ENCODE data around the gene CLCA2. TPM values are rescaled to one million over a fixed set of nuclear protein-coding genes. Genes with fewer than 3 reads are reported as not detected.

CLCA2 gene
- total RNA-seq, 1 experiment from 2014 or later = not detected

DNA sequence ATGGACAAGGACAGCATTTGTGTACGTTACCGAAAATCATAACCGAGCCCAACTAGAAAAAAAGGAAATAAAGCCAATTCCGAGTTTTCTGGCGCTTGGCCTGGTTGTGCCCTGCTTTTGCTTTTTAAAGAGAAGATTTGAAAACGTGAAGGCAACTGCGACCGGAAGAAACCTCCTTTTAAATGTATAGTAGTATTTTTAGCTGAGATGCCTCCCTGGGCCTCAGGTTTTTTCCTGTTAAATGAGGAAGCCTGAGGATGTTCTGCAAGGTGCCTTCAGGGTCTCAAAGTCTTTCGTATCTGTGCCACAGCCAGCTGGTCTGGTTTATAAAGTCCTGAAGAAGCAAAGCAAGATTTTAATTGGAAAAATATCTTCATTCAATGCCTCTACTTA lies 27.5 kb upstream of the CLCA2 start:
- H2BK120ac ChIP-seq (ENCODE audit: low read depth, low read length, poor library complexity, severe bottlenecking) = no peak overlapping the region
- no peaks in the 10 kb centered on the region for H4K20me1 ChIP-seq (ENCODE audit: control insufficient read depth, insufficient read depth, insufficient read length)
- no peak overlapping the region for H3K4ac ChIP-seq (ENCODE audit: low read depth, low read length)
- no peak overlapping the region for H3K14ac ChIP-seq (ENCODE audit: insufficient read depth, low read length)
- no peaks in the 10 kb centered on the region; a peak in 1 of 5 replicates for H3K9me3 Mint-ChIP-seq
- no peaks in the 10 kb centered on the region for H3K27me3 ChIP-seq (ENCODE audit: insufficient read depth, low read length)
- no peak overlapping the region for H4K91ac ChIP-seq (ENCODE audit: insufficient read length, low read depth, low read length)
- DNase-seq = no peak
- no peak overlapping the region for H2AK5ac ChIP-seq (ENCODE audit: insufficient read length, low read length)
- H3K4me3 Mint-ChIP-seq = peak overlapping the region; percentile 93
- no peaks in the 10 kb centered on the region for H3K79me1 ChIP-seq (ENCODE audit: insufficient read depth, low read depth, low read length, poor library complexity, severe bottlenecking)
- no peak overlapping the region for H2BK20ac ChIP-seq (ENCODE audit: low read depth, low read length, poor library complexity, severe bottlenecking)
- H3K79me2 ChIP-seq (ENCODE audit: insufficient read depth, low read length) = no peaks in the 10 kb centered on the region
- no peaks in the 10 kb centered on the region for H3K9me3 ChIP-seq (ENCODE audit: control insufficient read depth, low read depth, low read length)
- peak overlapping the region; percentile 75 for H2AFZ ChIP-seq (ENCODE audit: low read length)
- H3T11ph ChIP-seq (ENCODE audit: low read length) = no peak overlapping the region
- no peak overlapping the region for H3K56ac ChIP-seq (ENCODE audit: insufficient read length, low read depth, low read length)
- peak overlapping the region; percentile 83 to 98 (median 98); a peak in 2 of 7 replicates for H3K27ac Mint-ChIP-seq
- no peak overlapping the region for H2BK5ac ChIP-seq (ENCODE audit: insufficient read length, low read length)
- peak overlapping the region; percentile 77 for H3K4me2 ChIP-seq (ENCODE audit: insufficient read depth, insufficient read length, low read length)
- H3K4me1 ChIP-seq (ENCODE audit: insufficient read depth, low read length) = no peaks in the 10 kb centered on the region
- peaks cover 3% of the 10 kb centered on the region for H3K23me2 ChIP-seq (ENCODE audit: insufficient read length, low read depth, low read length, poor library complexity, severe bottlenecking)
- no peak overlapping the region for H2BK15ac ChIP-seq (ENCODE audit: low read depth, low read length)
- peak overlapping the region; percentile 69 for H3K18ac ChIP-seq (ENCODE audit: insufficient read length, low read depth, low read length)
- peaks cover 0 to 5% (median 0%) of the 10 kb centered on the region in 3 experiments; a peak in 3 of 7 replicates for H3K36me3 Mint-ChIP-seq (ENCODE audit: insufficient read depth in 1 of 3, low read depth in 3 of 3)
- peak overlapping the region; percentile 64 for H3K27ac ChIP-seq (ENCODE audit: insufficient read length, low read depth, low read length)
- peaks cover 14 to 16% of the 10 kb centered on the region in 2 experiments for H3K4me1 Mint-ChIP-seq
- no peak overlapping the region for H2BK12ac ChIP-seq (ENCODE audit: insufficient read length, low read depth, low read length)
- no peak overlapping the region for H4K8ac ChIP-seq (replicated peaks; ENCODE audit: insufficient read length, low read depth, low read length)
- H3K27me3 Mint-ChIP-seq (ENCODE audit: low read depth) = peaks cover 6% of the 10 kb centered on the region; the same call in 1 of the 2 replicates
- TF ChIP-seq, protein P1, sequence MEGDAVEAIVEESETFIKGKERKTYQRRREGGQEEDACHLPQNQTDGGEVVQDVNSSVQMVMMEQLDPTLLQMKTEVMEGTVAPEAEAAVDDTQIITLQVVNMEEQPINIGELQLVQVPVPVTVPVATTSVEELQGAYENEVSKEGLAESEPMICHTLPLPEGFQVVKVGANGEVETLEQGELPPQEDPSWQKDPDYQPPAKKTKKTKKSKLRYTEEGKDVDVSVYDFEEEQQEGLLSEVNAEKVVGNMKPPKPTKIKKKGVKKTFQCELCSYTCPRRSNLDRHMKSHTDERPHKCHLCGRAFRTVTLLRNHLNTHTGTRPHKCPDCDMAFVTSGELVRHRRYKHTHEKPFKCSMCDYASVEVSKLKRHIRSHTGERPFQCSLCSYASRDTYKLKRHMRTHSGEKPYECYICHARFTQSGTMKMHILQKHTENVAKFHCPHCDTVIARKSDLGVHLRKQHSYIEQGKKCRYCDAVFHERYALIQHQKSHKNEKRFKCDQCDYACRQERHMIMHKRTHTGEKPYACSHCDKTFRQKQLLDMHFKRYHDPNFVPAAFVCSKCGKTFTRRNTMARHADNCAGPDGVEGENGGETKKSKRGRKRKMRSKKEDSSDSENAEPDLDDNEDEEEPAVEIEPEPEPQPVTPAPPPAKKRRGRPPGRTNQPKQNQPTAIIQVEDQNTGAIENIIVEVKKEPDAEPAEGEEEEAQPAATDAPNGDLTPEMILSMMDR (conservative IDR thresholded peaks at IDR 0.05) = no peak
- no peak overlapping the region for H4K5ac ChIP-seq (ENCODE audit: insufficient read length, low read depth, low read length)
- H3K9ac ChIP-seq (ENCODE audit: extremely low read depth, insufficient read length, low read length) = peak overlapping the region; percentile 52
- H3K23ac ChIP-seq (ENCODE audit: insufficient read length, low read depth, low read length) = no peak overlapping the region
- no CpG with 5 or more reads among the region's 9 CpGs for WGBS (ENCODE audit: extremely low coverage, insufficient read length, low lambda C conversion rate)

All from H9 (cell line).